IMR-90 (cell line): ENCODE results near the gene SEC11A. TPM values are rescaled to one million over a fixed set of nuclear protein-coding genes. Genes with fewer than 3 reads are reported as not detected.
A peak's percentile ranks its signal among the peaks of the same experiment; 100 is the strongest.

ENCODE experiments used
- ATAC-seq: fragments of 200-7000 bp; cut with Tn5 transposase; 2 replicates; pipeline ENCODE4 v1.9.1; 2020; ENCODE audit warnings: low read depth, mild to moderate bottlenecking, moderate library complexity
- BruUV-seq: library from RNA; stranded (reverse); fragments of 400-500 nt; replicated peaks from 2 replicates; lab custom pipeline; 2021; lab: Mats Ljungman, UMichigan
- CTCF ChIA-PET: fragments of 300-600 bp; formaldehyde crosslinking; extraction: SDS; loops from one replicate; lab custom pipeline; 2021; ENCODE audit warnings: antibody characterized with exemption; lab: Yijun Ruan, JAX
- POLR2A ChIA-PET: fragments of 300-600 bp; sonication (Branson Sonifier 250); formaldehyde crosslinking; loops from one replicate; lab custom pipeline; 2022; ENCODE audit warnings: antibody characterized with exemption; ENCODE audit not compliant: unreplicated experiment; lab: Charles Lee
- DNase-seq: peaks from one replicate; pipeline ENCODE4 v3.0.0; 2013
- H2AFZ ChIP-seq: replicated peaks from 2 replicates; pipeline ENCODE3; 2013; ENCODE audit warnings: low read length, mild to moderate bottlenecking; ENCODE audit not compliant: poor library complexity
- H2AK5ac ChIP-seq: 2 replicates; pipeline ENCODE4 v1.6.1; 2013; ENCODE audit warnings: low read depth, low read length, inconsistent platforms
- H2AK9ac ChIP-seq: replicated peaks from 2 replicates; pipeline ENCODE3; 2013; ENCODE audit warnings: mild to moderate bottlenecking, low read depth, low read length, moderate library complexity; ENCODE audit not compliant: poor library complexity
- H2BK120ac ChIP-seq: 2 replicates; pipeline ENCODE4 v1.6.1; 2013; ENCODE audit warnings: low read depth, low read length, inconsistent platforms
- H2BK15ac ChIP-seq: 3 replicates; pipeline ENCODE4 v1.6.1; 2013; ENCODE audit warnings: low read depth, low read length, inconsistent platforms
- H2BK20ac ChIP-seq: 2 replicates; pipeline ENCODE4 v1.6.1; 2013; ENCODE audit warnings: low read depth, mild to moderate bottlenecking, inconsistent platforms, low read length, moderate library complexity
- H2BK5ac ChIP-seq: 2 replicates; pipeline ENCODE4 v1.6.1; 2013; ENCODE audit warnings: mild to moderate bottlenecking, low read depth, low read length, inconsistent platforms; ENCODE audit not compliant: poor library complexity, severe bottlenecking
- H3K14ac ChIP-seq: replicated peaks from 2 replicates; pipeline ENCODE4 v1.6.1; 2013; ENCODE audit warnings: low read depth, low read length, inconsistent platforms
- H3K18ac ChIP-seq: 2 replicates; pipeline ENCODE4 v1.6.1; 2013; ENCODE audit warnings: low read depth, low read length, control low read depth
- H3K23ac ChIP-seq: 2 replicates; pipeline ENCODE4 v1.6.1; 2013; ENCODE audit warnings: low read depth, low read length, inconsistent platforms
- H3K27ac ChIP-seq: 2 replicates; pipeline ENCODE4 v1.5.1; 2013; ENCODE audit warnings: mild to moderate bottlenecking, control low read depth, low read length; ENCODE audit not compliant: insufficient read depth
- H3K27me3 ChIP-seq: 2 replicates; pipeline ENCODE4 v1.6.1; 2013; ENCODE audit warnings: low read length; ENCODE audit not compliant: control insufficient read depth, insufficient read depth
- H3K36me3 ChIP-seq: 2 replicates; pipeline ENCODE4 v1.6.1; 2013; ENCODE audit warnings: low read length, mixed read lengths; ENCODE audit not compliant: control insufficient read depth, insufficient read depth
- H3K4ac ChIP-seq: 2 replicates; pipeline ENCODE4 v1.6.1; 2013; ENCODE audit warnings: low read depth, low read length, inconsistent platforms
- H3K4me1 ChIP-seq: 2 replicates; pipeline ENCODE4 v1.6.1; 2013; ENCODE audit warnings: low read length, mixed read lengths; ENCODE audit not compliant: control insufficient read depth, insufficient read depth
- H3K4me2 ChIP-seq: 2 replicates; pipeline ENCODE4 v1.6.1; 2013; ENCODE audit warnings: low read depth, mild to moderate bottlenecking, control low read depth, low read length, moderate library complexity
- H3K4me3 ChIP-seq: 2 replicates; pipeline ENCODE4 v1.5.1; 2013; ENCODE audit warnings: low read depth, mild to moderate bottlenecking, control low read depth, low read length, moderate library complexity; ENCODE audit not compliant: insufficient read depth
- H3K56ac ChIP-seq: 2 replicates; pipeline ENCODE4 v1.6.1; 2013; ENCODE audit warnings: low read length, inconsistent platforms; ENCODE audit not compliant: insufficient read depth; ENCODE audit errors: extremely low read depth
- H3K79me1 ChIP-seq, 2 experiments: 2 replicates each; pipeline ENCODE4 v1.6.1; 2013; ENCODE audit warnings: low read length in 2 of 2, inconsistent platforms in 1 of 2, low read depth in 1 of 2
- H3K9ac ChIP-seq: 2 replicates; pipeline ENCODE4 v1.6.1; 2013; ENCODE audit warnings: low read depth, low read length, control low read depth
- H3K9me1 ChIP-seq: 2 replicates; pipeline ENCODE4 v1.6.1; 2013; ENCODE audit warnings: low read length, inconsistent platforms; ENCODE audit not compliant: insufficient read depth
- H3K9me3 ChIP-seq: 2 replicates; pipeline ENCODE4 v1.6.1; 2013; ENCODE audit warnings: low read length; ENCODE audit not compliant: control insufficient read depth, insufficient read depth
- H4K20me1 ChIP-seq: 2 replicates; pipeline ENCODE4 v1.6.1; 2013; ENCODE audit warnings: low read length, inconsistent platforms; ENCODE audit not compliant: insufficient read depth
- H4K5ac ChIP-seq: 2 replicates; pipeline ENCODE4 v1.6.1; 2013; ENCODE audit warnings: mild to moderate bottlenecking, low read depth, low read length, control low read depth
- H4K8ac ChIP-seq, 2 experiments: 2 replicates each; pipeline ENCODE4 v1.6.1; 2013; ENCODE audit warnings: low read depth in 2 of 2, low read length in 2 of 2, control low read depth in 1 of 2, inconsistent platforms in 1 of 2
- H4K91ac ChIP-seq: 2 replicates; pipeline ENCODE4 v1.6.1; 2013; ENCODE audit warnings: low read depth, low read length, inconsistent platforms; ENCODE audit not compliant: insufficient read depth
- MAFK ChIP-seq: IDR thresholded peaks from 2 replicates; pipeline ENCODE4 v1.6.1; 2012; ENCODE audit warnings: low read depth, low read length, improper control_type of control experiment
- WGBS, 2 experiments: methylation state at CpG; one replicate each; pipeline versions ENCODE4 v1.1.5 to v1.1.7; 2013; ENCODE audit warnings: missing lambda C conversion rate in 2 of 2; ENCODE audit not compliant: insufficient read length in 1 of 2; ENCODE audit errors: extremely low coverage in 2 of 2; 5-methylcytosine and 5-hydroxymethylcytosine counted together
- dilution Hi-C: fragments of 300-500 bp; cut with HindIII; formaldehyde crosslinking; loops from one replicate; pipeline ENCODE4 v1.14.3; 2018; ENCODE audit warnings: low sequenced_read_pairs; ENCODE audit not compliant: unreplicated experiment
- in situ Hi-C: fragments of 300-500 bp; cut with MboI; formaldehyde crosslinking; loops from 3 replicates; pipeline ENCODE4 v1.14.3; 2019; ENCODE audit warnings: low sequenced_read_pairs, inconsistent platforms, mixed read lengths
- intact Hi-C: fragments of 100-400 bp; cut with micrococcal nuclease; formaldehyde crosslinking; loops from 2 replicates; pipeline ENCODE4 v1.10.0; 2022
- polyA plus RNA-seq, 3 experiments: library from polyadenylated mRNA; depleted of rRNA; stranded (reverse); fragments of >200 nt; gene quantifications; 2 replicates each; pipeline ENCODE4 v1.2.3, GENCODE V29; 2012; ENCODE audit warnings: low replicate concordance in 1 of 3
- total RNA-seq: library from RNA; depleted of rRNA; stranded (reverse); fragments of >200 nt; gene quantifications from 2 replicates; pipeline ENCODE4 v1.2.3, GENCODE V29; 2012
- TF ChIP-seq, protein P1 (sequence below): conservative IDR thresholded peaks from 2 replicates; pipeline ENCODE4 v1.5.1; 2012; ENCODE audit warnings: mild to moderate bottlenecking, low read depth, low read length, improper control_type of control experiment

Gene SEC11A
- total and polyA plus RNA-seq, 2 of the 4 experiments (the other 2 are of a cell fraction), result 62.4 to 108 TPM

DNA sequence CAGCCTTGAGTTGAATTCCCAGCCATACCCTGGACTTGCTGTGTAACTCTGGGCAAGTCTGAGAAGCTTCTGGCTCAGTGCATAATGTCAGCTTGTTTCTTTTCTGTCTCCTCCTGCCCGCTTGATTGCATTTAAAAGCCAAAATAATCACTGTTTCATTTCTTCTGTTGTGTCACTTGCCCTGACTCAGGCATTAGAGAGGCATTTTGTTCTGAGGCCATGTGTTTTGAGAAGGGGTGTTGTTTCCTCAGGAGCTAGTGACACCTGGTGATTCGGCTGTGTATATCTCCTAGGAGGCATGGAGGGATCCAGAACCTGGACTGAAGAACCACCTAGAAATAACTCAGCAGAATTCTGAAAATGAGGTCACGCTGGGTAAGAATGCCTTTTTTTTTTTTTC lies 77.8 kb downstream of the SEC11A start:
- no peak overlapping the region for H3K23ac ChIP-seq
- no peak overlapping the region for H3K9ac ChIP-seq
- H3K4me2 ChIP-seq, result no peak overlapping the region
- H2BK120ac ChIP-seq, result no peak overlapping the region
- H2BK15ac ChIP-seq, result no peak overlapping the region
- H2BK5ac ChIP-seq, result no peak overlapping the region
- no CpG with 5 or more reads among the region's 3 CpGs for WGBS, 2 experiments
- DNase-seq (peak; percentile 22), ATAC-seq (no peak)
- peaks cover 8 to 22% of the 10 kb centered on the region in 2 experiments; a peak in 3 of 4 replicates for H3K79me1 ChIP-seq
- no peaks in the 10 kb centered on the region for H3K27me3 ChIP-seq
- H3K36me3 ChIP-seq, result peaks cover 43% of the 10 kb centered on the region
- ChIA-PET CTCF (no interaction called here), POLR2A (no interaction called here)
- TF ChIP-seq, protein P1, sequence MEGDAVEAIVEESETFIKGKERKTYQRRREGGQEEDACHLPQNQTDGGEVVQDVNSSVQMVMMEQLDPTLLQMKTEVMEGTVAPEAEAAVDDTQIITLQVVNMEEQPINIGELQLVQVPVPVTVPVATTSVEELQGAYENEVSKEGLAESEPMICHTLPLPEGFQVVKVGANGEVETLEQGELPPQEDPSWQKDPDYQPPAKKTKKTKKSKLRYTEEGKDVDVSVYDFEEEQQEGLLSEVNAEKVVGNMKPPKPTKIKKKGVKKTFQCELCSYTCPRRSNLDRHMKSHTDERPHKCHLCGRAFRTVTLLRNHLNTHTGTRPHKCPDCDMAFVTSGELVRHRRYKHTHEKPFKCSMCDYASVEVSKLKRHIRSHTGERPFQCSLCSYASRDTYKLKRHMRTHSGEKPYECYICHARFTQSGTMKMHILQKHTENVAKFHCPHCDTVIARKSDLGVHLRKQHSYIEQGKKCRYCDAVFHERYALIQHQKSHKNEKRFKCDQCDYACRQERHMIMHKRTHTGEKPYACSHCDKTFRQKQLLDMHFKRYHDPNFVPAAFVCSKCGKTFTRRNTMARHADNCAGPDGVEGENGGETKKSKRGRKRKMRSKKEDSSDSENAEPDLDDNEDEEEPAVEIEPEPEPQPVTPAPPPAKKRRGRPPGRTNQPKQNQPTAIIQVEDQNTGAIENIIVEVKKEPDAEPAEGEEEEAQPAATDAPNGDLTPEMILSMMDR, result 0 out of 2 replicates have a peak, but pooled peaks have one; percentile 5
- no peak for TF ChIP-seq MAFK
- in situ Hi-C loops, result no loop called here
- no peak overlapping the region for H3K4me3 ChIP-seq
- H3K9me3 ChIP-seq, result no peaks in the 10 kb centered on the region
- no peak overlapping the region for H3K4ac ChIP-seq
- H3K9me1 ChIP-seq, result peaks cover 3% of the 10 kb centered on the region; the same call in 1 of the 2 replicates
- H3K14ac ChIP-seq, result no peak overlapping the region
- no peak overlapping the region for H4K8ac ChIP-seq
- no peak overlapping the region for H2AFZ ChIP-seq
- intact Hi-C loops, result loop anchor here (10.0 kb wide), 1 partner anchor 53 kb away; no protein-coding TSS in a partner anchor
- no peaks in the 10 kb centered on the region for H3K4me1 ChIP-seq
- no peak overlapping the region for H3K27ac ChIP-seq
- H4K5ac ChIP-seq, result no peak overlapping the region
- H2AK9ac ChIP-seq, result no peak overlapping the region
- dilution Hi-C loops, result no loop called here
- no peak overlapping the region for H2AK5ac ChIP-seq
- H3K18ac ChIP-seq, result no peak overlapping the region
- no peak overlapping the region for H2BK20ac ChIP-seq
- H3K56ac ChIP-seq, result no peak overlapping the region
- peaks cover 7% of the 10 kb centered on the region; the same call in 1 of the 2 replicates for H4K20me1 ChIP-seq
- BruUV-seq, result no TSS peak
- H4K91ac ChIP-seq, result no peak overlapping the region
